Fibroblast of upper back skin (primary cell): ENCODE data around the gene SLC8A1.

Experiments used
- DNase-seq: peaks from one replicate; pipeline ENCODE4 v3.0.0-alpha.2; 2013

SLC8A1 gene

GRCh38 chr2:40096360-40096759 lies 355.5 kb downstream of the SLC8A1 start:
- peak; percentile 81 for DNase-seq

DNA sequence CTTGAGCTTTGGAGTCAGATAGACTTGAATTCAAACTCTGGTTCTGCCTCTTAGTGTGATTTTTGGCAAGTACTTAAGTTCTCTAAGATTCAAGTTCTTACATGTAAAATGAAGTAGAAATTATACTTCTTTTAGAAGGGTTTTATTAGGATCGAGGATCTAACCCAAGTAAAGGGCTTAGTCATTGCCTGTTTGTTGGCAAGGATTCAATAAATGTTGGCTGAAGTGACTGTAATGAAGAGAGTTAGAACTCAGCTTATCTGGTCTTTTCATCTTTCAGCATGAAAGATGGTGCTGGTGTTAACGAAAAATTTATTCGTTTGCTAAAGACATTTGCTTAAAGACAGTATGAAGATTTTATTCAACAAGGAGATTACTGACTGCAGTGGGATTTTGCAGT lies 356.9 kb downstream of the SLC8A1 start:
- DNase-seq: peak; percentile 78

GRCh38 chr2:40094451-40094850 lies 357.4 kb downstream of the SLC8A1 start:
- DNase-seq: no peak

- peak; percentile 41 for DNase-seq
Observed at GRCh38 chr2:40093021-40093675, 358.7 kb downstream of the SLC8A1 start.

DNA sequence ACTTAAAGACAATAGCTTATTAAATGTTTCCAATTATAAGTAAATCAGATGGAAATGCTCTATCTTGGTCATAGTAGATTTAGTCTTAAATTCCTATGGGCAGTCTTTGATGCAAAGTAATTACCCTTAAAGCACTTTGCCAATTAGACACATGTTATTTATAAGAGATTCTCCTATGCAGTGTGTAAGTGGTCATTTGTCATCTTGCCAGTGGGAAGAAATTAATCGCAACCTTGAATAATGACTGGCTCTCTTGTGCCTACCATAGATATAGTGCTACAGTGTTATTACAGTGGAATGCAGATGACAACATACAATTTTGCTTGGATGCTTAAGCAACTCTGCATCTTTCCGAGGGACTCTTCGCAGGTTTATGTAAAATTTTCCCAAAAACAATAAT lies 361.8 kb downstream of the SLC8A1 start:
- DNase-seq: no peak

DNA sequence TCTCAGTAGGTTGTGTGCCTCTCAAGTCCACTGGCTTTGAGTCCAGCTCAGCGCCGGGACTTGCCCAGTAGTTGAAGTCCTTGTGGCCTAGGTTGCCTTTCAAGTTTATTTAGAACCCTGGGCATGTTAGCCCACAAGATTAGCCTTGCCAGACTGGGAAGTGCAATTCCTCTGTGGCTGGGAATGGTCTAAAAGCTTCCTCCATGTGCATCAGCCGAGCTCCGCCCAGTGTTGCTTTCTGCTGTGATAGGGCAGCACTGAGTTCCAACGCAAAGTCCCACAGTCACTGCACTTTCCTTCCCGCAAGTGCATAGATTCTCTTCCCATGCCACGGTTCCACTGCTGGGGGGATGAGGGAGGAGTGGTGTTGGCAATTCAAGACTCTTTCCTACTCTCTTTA lies 364.0 kb downstream of the SLC8A1 start:
- DNase-seq: no peak

DNA sequence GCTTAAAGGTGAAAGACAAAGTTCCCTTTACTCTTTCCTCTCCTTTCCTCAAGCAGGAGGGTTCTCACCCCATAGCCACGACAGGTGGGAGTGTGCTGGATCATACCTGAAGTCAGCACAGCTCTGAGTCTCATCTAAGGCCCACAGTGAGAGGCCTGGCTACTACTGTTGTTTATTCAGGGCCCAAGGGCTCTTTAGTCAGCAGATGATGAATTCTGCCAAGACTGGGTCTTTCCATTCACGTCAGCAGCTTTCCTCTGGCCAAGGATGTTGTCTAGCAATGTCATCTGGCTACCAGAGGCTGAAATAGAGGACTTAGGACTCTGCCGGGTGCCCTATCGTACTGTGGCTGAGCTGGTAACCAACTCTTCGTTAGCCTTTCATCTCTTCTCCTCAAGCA lies 364.5 kb downstream of the SLC8A1 start:
- no peak for DNase-seq

GRCh38 chr2:40085786-40086185 lies 366.1 kb downstream of the SLC8A1 start:
- DNase-seq: no peak

DNA sequence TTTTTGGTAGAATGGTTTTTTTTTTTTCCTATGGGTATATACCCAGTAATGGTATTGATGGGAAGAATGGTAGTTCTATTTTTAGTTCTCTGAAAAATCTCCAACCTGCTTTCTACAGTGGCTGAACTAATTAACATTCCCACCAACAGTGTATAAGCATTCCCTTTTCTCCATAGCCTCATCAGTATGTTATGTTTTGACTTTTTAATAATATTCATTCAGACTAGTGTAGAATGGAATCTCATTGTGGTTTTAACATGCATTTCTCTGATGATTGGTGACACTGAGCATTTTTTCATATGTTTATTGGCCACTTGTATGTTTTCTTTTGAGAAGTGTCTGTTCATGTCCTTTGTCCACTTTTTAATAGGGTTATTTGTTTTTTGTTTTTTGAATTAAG lies 378.6 kb downstream of the SLC8A1 start:
- peak; percentile 31 for DNase-seq

- no peak for DNase-seq
Observed at GRCh38 chr2:40072442-40073232, 379.3 kb downstream of the SLC8A1 start.

DNA sequence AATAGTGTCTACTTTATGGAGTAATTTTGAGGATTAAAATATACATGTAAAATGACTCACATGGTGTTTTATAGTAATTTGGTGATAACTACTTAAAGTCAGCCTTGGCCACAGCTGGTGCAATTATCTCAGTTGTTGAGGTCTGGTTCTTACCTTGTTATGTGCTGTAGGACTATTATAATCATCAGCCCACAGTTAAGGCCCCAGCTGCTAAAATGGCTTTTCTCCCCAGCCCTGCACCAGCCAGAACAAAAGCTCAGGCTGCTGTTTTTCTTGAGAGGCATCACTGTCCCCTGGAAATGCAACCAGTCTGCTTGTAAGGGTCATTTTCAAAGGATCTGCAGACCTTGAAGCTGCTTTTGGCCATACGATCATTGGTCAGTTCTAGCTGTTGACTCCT lies 389.5 kb downstream of the SLC8A1 start:
- DNase-seq: no peak

DNA sequence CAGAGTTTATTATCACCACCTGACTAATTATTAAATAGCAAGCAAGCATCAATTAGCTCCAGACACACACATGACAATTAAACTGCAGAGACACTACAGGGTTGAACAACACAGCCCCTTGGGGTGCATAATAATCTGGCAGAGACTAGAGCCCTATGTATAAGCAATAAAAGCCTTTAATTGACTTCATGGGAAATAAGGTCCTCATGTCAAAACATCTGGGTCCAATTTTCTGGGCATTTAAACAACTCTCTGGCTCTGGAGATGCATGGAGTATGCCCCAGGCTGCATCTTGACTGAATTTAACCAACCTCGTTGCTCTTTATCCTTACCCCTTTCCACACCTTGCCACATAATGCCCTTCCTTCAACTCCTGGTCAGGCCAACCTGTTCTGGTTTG lies 402.1 kb downstream of the SLC8A1 start:
- DNase-seq: no peak

DNA sequence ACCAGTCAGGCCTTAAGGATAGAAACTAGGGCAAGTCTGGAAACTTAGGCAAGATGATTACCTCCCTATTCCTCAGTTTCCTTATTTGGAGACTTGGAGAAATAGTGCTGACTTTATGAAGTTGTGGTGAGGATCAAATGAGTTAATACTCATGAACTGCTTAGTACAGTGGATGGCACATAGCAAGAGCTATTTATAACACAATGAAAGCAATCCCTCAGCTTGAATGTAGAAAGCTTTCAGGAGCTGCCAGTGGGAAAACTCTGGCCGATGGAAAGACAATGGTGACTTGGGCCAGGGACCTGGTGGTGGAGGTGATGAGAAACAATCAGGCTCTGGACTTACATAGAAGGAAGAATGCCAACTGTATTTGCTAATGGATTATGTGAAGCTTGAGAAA lies 403.4 kb downstream of the SLC8A1 start:
- no peak for DNase-seq

DNA sequence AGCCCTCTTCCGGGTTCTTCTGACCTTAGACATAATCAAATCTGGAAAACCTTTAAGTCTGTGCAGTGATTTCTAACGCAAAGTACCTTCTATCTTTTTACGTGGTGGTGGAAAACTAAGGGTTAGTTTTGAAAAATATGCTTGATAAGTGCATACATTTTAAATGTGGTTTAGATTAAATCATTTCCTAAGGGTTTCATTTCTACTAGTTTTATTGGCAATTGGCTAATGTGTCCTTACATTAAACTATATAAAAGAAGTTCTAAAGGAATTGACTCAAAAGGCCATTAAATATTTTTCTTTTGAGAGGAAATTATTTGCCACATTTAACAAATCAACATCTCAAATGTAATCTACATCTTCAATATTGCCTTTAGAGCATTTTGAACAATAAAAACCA lies 404.5 kb downstream of the SLC8A1 start:
- no peak for DNase-seq
